Measurements from ENCODE around the gene DPP10.
"Not testable (repeated sequence)": the region's sequence is repeated elsewhere in the genome, so short reads cannot be mapped to it uniquely, and the experiment has no call there.

The DPP10 gene

GRCh38 chr2:115314119-115314518, 871.7 kb downstream of the DPP10 start:
- no peak for DNase-seq

GRCh38 chr2:115327061-115327460, 884.6 kb downstream of the DPP10 start:
- DNase-seq, result no peak

- DNase-seq, result no peak
Measured at GRCh38 chr2:115359550-115359949, 917.1 kb downstream of the DPP10 start.

- no peak for DNase-seq
Measured at GRCh38 chr2:115364093-115364492, 921.7 kb downstream of the DPP10 start.

GRCh38 chr2:115369400-115369799, 927.0 kb downstream of the DPP10 start:
- no peak for DNase-seq

GRCh38 chr2:115374981-115375380, 932.5 kb downstream of the DPP10 start:
- DNase-seq, result no peak

- no peak for DNase-seq
Measured at GRCh38 chr2:115384399-115384798, 942.0 kb downstream of the DPP10 start.

- no peak for DNase-seq
Measured at GRCh38 chr2:115386465-115386864, 944.0 kb downstream of the DPP10 start.

- DNase-seq, result peak; percentile 5
Measured at GRCh38 chr2:115389024-115389423, 946.6 kb downstream of the DPP10 start.

- peak; percentile 38 for DNase-seq
Measured at GRCh38 chr2:115389898-115390565, 947.6 kb downstream of the DPP10 start.

- DNase-seq, result no peak
Measured at GRCh38 chr2:115396579-115396978, 954.1 kb downstream of the DPP10 start.

GRCh38 chr2:115400940-115401339, 958.5 kb downstream of the DPP10 start:
- no peak for DNase-seq

GRCh38 chr2:115412501-115412900, 970.1 kb downstream of the DPP10 start:
- no peak for DNase-seq

GRCh38 chr2:115413791-115414190, 971.4 kb downstream of the DPP10 start:
- no peak for DNase-seq

GRCh38 chr2:115414466-115414865, 972.0 kb downstream of the DPP10 start:
- DNase-seq, result no peak

- DNase-seq, result no peak
Measured at GRCh38 chr2:115422004-115422634, 979.7 kb downstream of the DPP10 start.

- no peak for DNase-seq
Measured at GRCh38 chr2:115427436-115427835, 985.0 kb downstream of the DPP10 start.

- not testable (repeated sequence) for DNase-seq
Measured at GRCh38 chr2:115440746-115441145, 998.3 kb downstream of the DPP10 start.

GRCh38 chr2:115443539-115444185, 1001.2 kb downstream of the DPP10 start:
- DNase-seq, result no peak

GRCh38 chr2:115460008-115460407, 1017.6 kb downstream of the DPP10 start:
- no peak for DNase-seq

- no peak for DNase-seq
Measured at GRCh38 chr2:115480741-115481140, 1038.3 kb downstream of the DPP10 start.

GRCh38 chr2:115481842-115482241, 1039.4 kb downstream of the DPP10 start:
- DNase-seq, result no peak

GRCh38 chr2:115483666-115484065, 1041.2 kb downstream of the DPP10 start:
- no peak for DNase-seq

GRCh38 chr2:115484486-115484885, 1042.0 kb downstream of the DPP10 start:
- no peak for DNase-seq
